Muscle layer of colon (tissue), 2 donors: ENCODE data around the gene CASQ1.

Source experiments
- H3K27ac ChIP-seq: one replicate; pipeline ENCODE4 v1.7.0; 2013; ENCODE audit warnings: low read depth, mild to moderate bottlenecking, low read length, moderate library complexity
- H3K27me3 ChIP-seq, 2 donors: one replicate each; pipeline ENCODE4 v1.7.0; 2013; ENCODE audit warnings: low read length in 2 of 2, mild to moderate bottlenecking in 2 of 2; ENCODE audit not compliant: insufficient read depth in 2 of 2, control insufficient read depth in 1 of 2
- H3K36me3 ChIP-seq: one replicate; pipeline ENCODE4 v1.7.0; 2013; ENCODE audit warnings: mild to moderate bottlenecking, low read length; ENCODE audit not compliant: insufficient read depth
- H3K4me1 ChIP-seq: one replicate; pipeline ENCODE4 v1.7.0; 2013; ENCODE audit warnings: mild to moderate bottlenecking, low read length; ENCODE audit not compliant: insufficient read depth
- H3K4me3 ChIP-seq, 2 donors: one replicate each; pipeline ENCODE4 v1.7.0; 2013; ENCODE audit warnings: low read length in 2 of 2, low read depth in 1 of 2, mild to moderate bottlenecking in 1 of 2, moderate library complexity in 1 of 2
- H3K9ac ChIP-seq: one replicate; pipeline ENCODE4 v1.7.0; 2013; ENCODE audit warnings: low read length
- H3K9me3 ChIP-seq: one replicate; pipeline ENCODE4 v1.7.0; 2013; ENCODE audit warnings: mild to moderate bottlenecking, low read length
- donor health status: abdominal sarcoma.
- donor health status: Adenocarcinoma of cecum.

Gene CASQ1

GRCh38 chr1:160158031-160158430 lies 32.3 kb upstream of the CASQ1 start:
- Histone ChIP-seq H3K36me3 (no peaks in the 10 kb centered on the region), H3K4me1 (no peaks in the 10 kb centered on the region), H3K27ac (no peak overlapping the region), H3K4me3 (no peak overlapping the region), H3K9me3 (no peaks in the 10 kb centered on the region), H3K9ac (no peak overlapping the region), H3K27me3 (no peaks in the 10 kb centered on the region)

- H3K36me3 ChIP-seq, result no peaks in the 10 kb centered on the region
- no peak overlapping the region for H3K27ac ChIP-seq
- no peaks in the 10 kb centered on the region for H3K9me3 ChIP-seq
- H3K27me3 ChIP-seq, result no peaks in the 10 kb centered on the region
- no peaks in the 10 kb centered on the region for H3K4me1 ChIP-seq
- H3K9ac ChIP-seq, result no peak overlapping the region
- no peak overlapping the region for H3K4me3 ChIP-seq
These were observed 31.8 kb upstream of the CASQ1 start for GRCh38 chr1:160158534-160158933.

- Histone ChIP-seq H3K9me3 (no peaks in the 10 kb centered on the region), H3K4me1 (no peaks in the 10 kb centered on the region), H3K36me3 (no peaks in the 10 kb centered on the region), H3K27ac (no peak overlapping the region), H3K27me3 (no peaks in the 10 kb centered on the region), H3K9ac (no peak overlapping the region), H3K4me3 (no peak overlapping the region)
These were observed 30.5 kb upstream of the CASQ1 start for GRCh38 chr1:160159846-160160245.

GRCh38 chr1:160161965-160162705 lies 28.2 kb upstream of the CASQ1 start:
- no peak overlapping the region for H3K4me3 ChIP-seq
- H3K9me3 ChIP-seq, result no peaks in the 10 kb centered on the region
- no peaks in the 10 kb centered on the region for H3K27me3 ChIP-seq
- no peaks in the 10 kb centered on the region for H3K4me1 ChIP-seq
- H3K9ac ChIP-seq, result no peak overlapping the region
- H3K27ac ChIP-seq, result no peak overlapping the region
- no peaks in the 10 kb centered on the region for H3K36me3 ChIP-seq

- H3K27ac ChIP-seq, result no peak overlapping the region
- H3K4me1 ChIP-seq, result no peaks in the 10 kb centered on the region
- no peak overlapping the region for H3K4me3 ChIP-seq
- no peaks in the 10 kb centered on the region for H3K9me3 ChIP-seq
- H3K27me3 ChIP-seq, result no peaks in the 10 kb centered on the region
- H3K9ac ChIP-seq, result no peak overlapping the region
- H3K36me3 ChIP-seq, result no peaks in the 10 kb centered on the region
These were observed 27.4 kb upstream of the CASQ1 start for GRCh38 chr1:160162931-160163330.

- no peaks in the 10 kb centered on the region for H3K36me3 ChIP-seq
- no peak overlapping the region for H3K27ac ChIP-seq
- H3K9me3 ChIP-seq, result no peaks in the 10 kb centered on the region
- H3K4me1 ChIP-seq, result no peaks in the 10 kb centered on the region
- H3K4me3 ChIP-seq, result no peak overlapping the region
- no peak overlapping the region for H3K9ac ChIP-seq
- no peaks in the 10 kb centered on the region for H3K27me3 ChIP-seq
These were observed 26.8 kb upstream of the CASQ1 start for GRCh38 chr1:160163615-160164014.

GRCh38 chr1:160164121-160164520 lies 26.3 kb upstream of the CASQ1 start:
- Histone ChIP-seq H3K4me3 (no peak overlapping the region), H3K9ac (no peak overlapping the region), H3K27ac (no peak overlapping the region), H3K36me3 (no peaks in the 10 kb centered on the region), H3K9me3 (no peaks in the 10 kb centered on the region), H3K27me3 (no peaks in the 10 kb centered on the region), H3K4me1 (no peaks in the 10 kb centered on the region)

GRCh38 chr1:160166166-160166868 lies 24.1 kb upstream of the CASQ1 start:
- H3K27ac ChIP-seq, result no peak overlapping the region
- no peaks in the 10 kb centered on the region for H3K4me1 ChIP-seq
- H3K36me3 ChIP-seq, result no peaks in the 10 kb centered on the region
- no peak overlapping the region for H3K9ac ChIP-seq
- no peak overlapping the region for H3K4me3 ChIP-seq
- no peaks in the 10 kb centered on the region for H3K9me3 ChIP-seq
- no peaks in the 10 kb centered on the region for H3K27me3 ChIP-seq

- H3K4me3 ChIP-seq, result no peak overlapping the region
- no peaks in the 10 kb centered on the region for H3K9me3 ChIP-seq
- H3K9ac ChIP-seq, result no peak overlapping the region
- no peaks in the 10 kb centered on the region for H3K36me3 ChIP-seq
- no peak overlapping the region for H3K27ac ChIP-seq
- no peaks in the 10 kb centered on the region for H3K4me1 ChIP-seq
- H3K27me3 ChIP-seq, result no peaks in the 10 kb centered on the region
These were observed 23.3 kb upstream of the CASQ1 start for GRCh38 chr1:160167056-160167455.

GRCh38 chr1:160167580-160167979 lies 22.8 kb upstream of the CASQ1 start:
- H3K4me1 ChIP-seq, result no peaks in the 10 kb centered on the region
- H3K27ac ChIP-seq, result no peak overlapping the region
- H3K4me3 ChIP-seq, result no peak overlapping the region
- no peaks in the 10 kb centered on the region for H3K27me3 ChIP-seq
- H3K9me3 ChIP-seq, result no peaks in the 10 kb centered on the region
- no peak overlapping the region for H3K9ac ChIP-seq
- H3K36me3 ChIP-seq, result no peaks in the 10 kb centered on the region

GRCh38 chr1:160168016-160168415 lies 22.4 kb upstream of the CASQ1 start:
- no peaks in the 10 kb centered on the region for H3K9me3 ChIP-seq
- H3K4me3 ChIP-seq, result no peak overlapping the region
- H3K36me3 ChIP-seq, result no peaks in the 10 kb centered on the region
- no peak overlapping the region for H3K27ac ChIP-seq
- H3K9ac ChIP-seq, result no peak overlapping the region
- no peaks in the 10 kb centered on the region for H3K27me3 ChIP-seq
- H3K4me1 ChIP-seq, result no peaks in the 10 kb centered on the region
